Fibroblast of pulmonary artery (primary cell): ENCODE data around the gene ARHGAP19.

Experiments
- DNase-seq: peaks from one replicate; pipeline ENCODE4 v3.0.0-alpha.2; 2010; ENCODE audit warnings: low read depth
- H3K4me3 ChIP-seq: replicated peaks from 2 replicates; pipeline ENCODE4 v1.5.1; 2011; ENCODE audit warnings: low read depth, mild to moderate bottlenecking, control low read depth, low read length, moderate library complexity
- TF ChIP-seq, protein P1 (sequence below): IDR thresholded peaks from 2 replicates; pipeline ENCODE4 v1.5.1; 2011; ENCODE audit warnings: mild to moderate bottlenecking, control low read depth, low read length, inconsistent platforms; ENCODE audit errors: missing control alignments

Gene ARHGAP19

DNA sequence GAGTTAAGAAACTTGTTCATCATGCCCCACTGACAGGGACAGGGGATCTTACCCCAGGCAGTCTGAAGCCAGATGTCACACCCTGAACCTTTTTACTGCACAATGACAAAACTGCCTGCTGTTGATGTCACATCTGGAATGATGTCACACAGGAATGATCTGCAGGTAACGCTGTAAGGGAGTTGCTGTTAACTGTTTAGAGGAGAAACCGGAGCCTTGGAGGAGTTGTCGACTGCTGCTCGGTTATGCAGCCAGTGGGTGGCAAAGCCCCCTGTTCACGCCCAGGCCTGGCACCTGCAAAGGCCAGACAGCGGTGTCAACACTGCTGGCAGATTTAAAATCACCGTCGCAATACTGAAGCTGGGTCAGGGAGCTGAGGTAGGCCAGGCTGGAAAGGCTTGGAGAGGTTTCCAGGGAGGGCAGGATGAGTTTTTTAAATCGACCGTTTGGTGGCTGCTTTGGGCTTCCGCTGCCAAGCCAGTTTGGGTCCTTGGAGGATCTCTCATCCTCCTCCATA lies 96.7 kb downstream of the ARHGAP19 start:
- no peak for DNase-seq
- TF ChIP-seq, protein P1, sequence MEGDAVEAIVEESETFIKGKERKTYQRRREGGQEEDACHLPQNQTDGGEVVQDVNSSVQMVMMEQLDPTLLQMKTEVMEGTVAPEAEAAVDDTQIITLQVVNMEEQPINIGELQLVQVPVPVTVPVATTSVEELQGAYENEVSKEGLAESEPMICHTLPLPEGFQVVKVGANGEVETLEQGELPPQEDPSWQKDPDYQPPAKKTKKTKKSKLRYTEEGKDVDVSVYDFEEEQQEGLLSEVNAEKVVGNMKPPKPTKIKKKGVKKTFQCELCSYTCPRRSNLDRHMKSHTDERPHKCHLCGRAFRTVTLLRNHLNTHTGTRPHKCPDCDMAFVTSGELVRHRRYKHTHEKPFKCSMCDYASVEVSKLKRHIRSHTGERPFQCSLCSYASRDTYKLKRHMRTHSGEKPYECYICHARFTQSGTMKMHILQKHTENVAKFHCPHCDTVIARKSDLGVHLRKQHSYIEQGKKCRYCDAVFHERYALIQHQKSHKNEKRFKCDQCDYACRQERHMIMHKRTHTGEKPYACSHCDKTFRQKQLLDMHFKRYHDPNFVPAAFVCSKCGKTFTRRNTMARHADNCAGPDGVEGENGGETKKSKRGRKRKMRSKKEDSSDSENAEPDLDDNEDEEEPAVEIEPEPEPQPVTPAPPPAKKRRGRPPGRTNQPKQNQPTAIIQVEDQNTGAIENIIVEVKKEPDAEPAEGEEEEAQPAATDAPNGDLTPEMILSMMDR: no peak
- H3K4me3 ChIP-seq: peak overlapping the region; percentile 51

DNA sequence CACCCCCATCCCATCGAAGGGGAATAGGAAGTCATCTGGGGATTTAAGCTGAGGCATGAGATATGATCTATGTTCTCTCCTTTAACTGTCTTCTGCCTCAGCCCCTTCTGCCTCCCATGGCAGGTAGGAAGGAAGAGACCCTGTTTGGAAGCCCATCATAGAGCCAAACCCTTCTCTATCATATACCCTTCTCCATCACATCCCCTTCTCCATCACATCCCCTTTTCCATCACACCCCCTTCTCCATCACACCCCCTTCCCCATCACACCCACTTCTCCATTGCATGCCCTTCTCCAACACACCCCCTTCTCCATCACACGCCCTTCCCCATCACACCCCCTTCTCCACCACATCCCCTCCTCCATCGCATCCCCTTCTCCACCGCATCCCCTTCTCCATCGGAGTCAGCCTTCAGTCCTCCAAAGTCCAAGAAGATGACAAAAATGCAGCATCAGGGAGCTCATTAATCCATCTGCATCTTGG lies 99.4 kb downstream of the ARHGAP19 start:
- TF ChIP-seq, protein P1: no peak
- DNase-seq: no peak
- H3K4me3 ChIP-seq: no peak overlapping the region

DNA sequence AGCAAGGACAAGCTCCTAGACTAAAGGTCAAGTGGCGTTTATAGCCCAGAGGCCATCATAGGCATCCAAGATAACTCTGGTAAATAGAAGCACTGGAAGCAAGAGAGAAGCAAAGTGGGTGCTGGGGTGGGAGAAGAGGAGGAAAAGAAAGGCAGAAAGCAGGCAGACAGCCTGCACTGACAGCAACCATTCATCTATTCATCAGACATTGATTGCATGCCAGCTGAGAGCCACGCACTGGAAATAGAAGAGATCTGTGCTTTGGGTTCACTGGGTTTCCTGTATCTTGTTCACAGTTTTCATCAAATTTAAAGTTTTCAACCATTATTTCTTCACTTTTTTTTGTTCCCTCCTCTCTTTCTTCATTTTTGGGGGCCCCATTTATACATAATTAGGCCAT lies 102.0 kb downstream of the ARHGAP19 start:
- TF ChIP-seq, protein P1: no peak

DNA sequence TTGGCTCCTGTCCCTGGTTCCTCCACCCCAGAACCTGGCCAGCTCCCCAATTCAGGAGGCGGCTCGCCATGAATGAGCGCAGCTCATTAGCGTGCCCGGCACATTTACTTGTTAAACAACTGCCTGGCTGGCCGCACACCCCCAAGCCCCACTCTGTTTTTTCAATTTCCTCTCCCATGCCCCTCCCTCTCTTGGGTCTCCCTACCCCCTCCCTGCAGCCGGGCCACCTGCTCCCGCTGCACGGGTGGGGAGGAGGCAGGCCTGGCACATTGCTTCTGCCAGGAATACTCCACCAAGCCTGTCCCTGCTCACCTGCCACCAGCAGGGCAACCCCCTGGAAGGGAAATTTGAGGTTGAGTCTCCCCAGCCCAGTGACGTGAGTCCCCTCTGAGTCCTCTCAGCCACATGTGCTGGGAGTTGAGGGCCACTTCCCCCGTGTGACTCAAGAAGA lies 104.2 kb downstream of the ARHGAP19 start:
- DNase-seq: no peak
- H3K4me3 ChIP-seq: no peak overlapping the region
- TF ChIP-seq, protein P1: no peak

More for the DNA sequence above, 102.0 kb downstream of the ARHGAP19 start:
- H3K4me3 ChIP-seq: no peak overlapping the region
- DNase-seq: no peak

DNA sequence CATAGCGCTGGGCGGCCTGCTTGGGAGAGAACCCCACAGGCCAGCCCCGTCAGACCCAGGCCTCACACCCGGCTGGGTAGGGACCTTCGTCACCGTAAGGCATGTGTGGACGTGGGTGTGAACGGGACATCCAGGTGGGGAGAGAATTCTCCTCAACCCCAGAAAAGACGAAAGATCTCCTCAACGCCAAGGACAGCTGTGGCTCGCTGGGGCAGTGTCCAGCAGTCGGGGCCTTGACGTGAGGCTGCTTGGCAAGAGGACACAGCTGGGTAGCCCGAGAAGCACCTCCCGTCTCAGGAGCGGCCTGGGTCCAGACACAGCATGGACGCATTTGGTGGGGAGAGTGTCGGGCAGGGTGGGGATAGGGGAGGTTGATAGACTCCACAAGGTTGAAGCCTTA lies 105.5 kb downstream of the ARHGAP19 start:
- no peak for DNase-seq
- no peak overlapping the region for H3K4me3 ChIP-seq
- TF ChIP-seq, protein P1: no peak

DNA sequence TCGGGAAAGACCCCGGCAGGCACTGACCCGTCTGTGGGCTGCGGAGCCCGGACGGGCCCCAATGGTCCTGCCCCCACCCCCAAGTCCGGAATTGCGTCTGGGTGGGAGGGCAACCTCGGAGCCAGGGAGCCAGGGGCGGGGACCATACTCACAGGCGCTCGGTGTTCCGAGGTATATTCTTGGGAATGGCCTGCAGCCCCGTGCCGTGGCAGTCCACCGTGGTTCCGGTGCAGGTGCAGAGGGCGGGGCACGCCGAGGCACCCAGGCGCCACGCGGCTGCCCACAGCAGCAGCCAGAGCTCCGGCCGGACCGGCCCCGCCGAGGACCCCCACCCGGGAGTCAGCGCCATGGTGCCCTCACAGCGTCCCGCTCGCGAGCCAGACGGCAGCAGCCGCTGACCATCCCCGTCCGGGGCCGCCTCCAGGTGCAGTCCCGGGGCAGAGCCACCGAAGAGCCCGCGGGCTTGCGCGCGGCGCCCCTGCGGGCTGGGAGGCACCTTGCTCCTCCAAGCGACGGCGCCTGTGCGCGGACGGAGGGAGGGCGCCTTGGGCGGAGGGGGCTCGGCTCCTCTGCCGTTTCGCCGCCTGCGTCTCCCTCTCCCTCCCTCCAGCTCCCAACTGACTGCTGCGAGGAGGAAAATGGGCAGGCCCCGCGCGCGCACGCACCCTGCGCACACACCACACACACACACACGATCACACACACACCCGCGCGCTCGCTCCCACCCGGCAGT lies 106.9 kb downstream of the ARHGAP19 start, which contains the start of gene SLIT1:
TSS of gene SLIT1 (minus strand) at position 634 of the 733 bp plus-strand sequence. CDS start at position 349, 285 bp downstream.
- H3K4me3 ChIP-seq: no peak within 1 kb of the TSS
- no peak for DNase-seq
- TF ChIP-seq, protein P1: no peak

DNA sequence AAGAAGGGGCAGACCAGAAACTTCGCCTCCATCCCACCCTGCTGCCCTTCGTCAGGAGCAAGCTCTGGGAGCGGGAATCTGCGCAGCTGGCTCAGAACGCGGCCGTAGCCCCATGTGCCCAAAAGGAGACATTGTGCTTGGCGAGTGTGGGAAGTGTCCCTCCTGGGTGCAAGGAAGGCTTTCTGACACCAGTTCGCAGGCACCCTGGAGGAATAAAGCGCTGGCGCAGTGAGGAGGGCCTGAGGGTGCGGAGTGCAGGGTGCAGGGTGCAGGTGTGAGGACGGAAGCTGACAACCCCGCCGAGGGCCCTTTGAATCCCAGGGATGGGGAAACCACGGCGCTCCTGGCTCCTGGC lies 107.5 kb downstream of the ARHGAP19 start:
- TF ChIP-seq, protein P1: no peak

More for the DNA sequence above, 107.5 kb downstream of the ARHGAP19 start:
- DNase-seq: no peak
- H3K4me3 ChIP-seq: no peak overlapping the region
